Stimulated activated CD4-positive, alpha-beta T cell treated with anti-CD3 and anti-CD28 coated beads, Interleukin-1b, Interleukin-23, amount 100 ng/mL, for 4 hours (primary cell): ENCODE results near the gene PC.
"Not testable (repeated sequence)": the region's sequence is repeated elsewhere in the genome, so short reads cannot be mapped to it uniquely, and the experiment has no call there.

Experiments
- DNase-seq, 2 donors: peaks; one replicate each; pipeline ENCODE4 v3.0.0-alpha.2; 2020; ENCODE audit warnings: low read depth in 2 of 2

PC gene

GRCh38 chr11:66843776-66844495, 114.2 kb downstream of the PC start:
- DNase-seq: no peak

- DNase-seq: peak; percentile 82 to 87
These were observed 115.0 kb downstream of the PC start, which contains the start of gene RCE1 for GRCh38 chr11:66842896-66843775. RCE1 (plus strand) TSS chr11:66843441; CDS start chr11:66843456, 15 bp downstream.

- no peak for DNase-seq
These were observed 115.7 kb downstream of the PC start for GRCh38 chr11:66842501-66842895.

GRCh38 chr11:66841861-66842260, 116.3 kb downstream of the PC start:
- DNase-seq: no peak

- no peak for DNase-seq
These were observed 117.7 kb downstream of the PC start for GRCh38 chr11:66840317-66841091.

- no peak for DNase-seq
These were observed 122.3 kb downstream of the PC start for GRCh38 chr11:66835768-66836405.

- DNase-seq: no peak
These were observed 123.2 kb downstream of the PC start for GRCh38 chr11:66834943-66835342.

GRCh38 chr11:66834539-66834845, 123.7 kb downstream of the PC start:
- no peak for DNase-seq

GRCh38 chr11:66824573-66824972, 133.6 kb downstream of the PC start:
- not testable (repeated sequence) for DNase-seq

- no peak for DNase-seq
These were observed 134.5 kb downstream of the PC start for GRCh38 chr11:66823700-66824099.

GRCh38 chr11:66820901-66821300, 137.3 kb downstream of the PC start:
- no peak for DNase-seq

- DNase-seq: no peak
These were observed 137.8 kb downstream of the PC start for GRCh38 chr11:66820381-66820780.

- no peak for DNase-seq
These were observed 139.8 kb downstream of the PC start for GRCh38 chr11:66818231-66818955.

- no peak for DNase-seq
These were observed 142.5 kb downstream of the PC start for GRCh38 chr11:66815646-66816045.

- DNase-seq: no peak
These were observed 143.5 kb downstream of the PC start for GRCh38 chr11:66814678-66815077.

- no peak for DNase-seq
These were observed 147.5 kb downstream of the PC start for GRCh38 chr11:66810576-66811185.

GRCh38 chr11:66809592-66809991, 148.6 kb downstream of the PC start:
- DNase-seq: no peak

- DNase-seq: no peak
These were observed 157.3 kb downstream of the PC start for GRCh38 chr11:66800720-66801428.

GRCh38 chr11:66799815-66800214, 158.4 kb downstream of the PC start:
- DNase-seq: not testable (repeated sequence)
